Peyer's patch (tissue), 4 donors: Measurements from ENCODE around the gene IFFO2.
A peak's percentile ranks its signal among the peaks of the same experiment; 100 is the strongest.

Experiments
- CTCF ChIP-seq, 6 experiments: fragments of 450-650 bp in 4 of 6; fragments of 200-600 bp in 2 of 6; sonication (generic) in 1 of 6; IDR thresholded peaks; one replicate each; pipeline ENCODE4 v1.5.1; 2017 to 2019; ENCODE audit warnings: antibody characterized with exemption in 6 of 6, mild to moderate bottlenecking in 3 of 6, moderate library complexity in 1 of 6
- POLR2A ChIP-seq, 2 donors: fragments of 450-650 bp; IDR thresholded peaks; one replicate each; pipeline ENCODE4 v1.5.1; 2017; ENCODE audit warnings: antibody characterized with exemption in 2 of 2, mild to moderate bottlenecking in 2 of 2, moderate library complexity in 2 of 2

GRCh38 chr1:18922319-18922726 is 34.2 kb downstream of the IFFO2 start:
- TF ChIP-seq CTCF (IDR thresholded peaks at IDR 0.05): peak in 1 of 6 experiments; percentile 14
- TF ChIP-seq POLR2A (IDR thresholded peaks at IDR 0.05): no peak
